ENCODE results near the gene TNKS1BP1. TPM values are rescaled to one million over a fixed set of nuclear protein-coding genes. Genes with fewer than 3 reads are reported as not detected.

Gene TNKS1BP1
- polyA plus RNA-seq, 2 of the 4 experiments (the other 2 are of a cell fraction) = 35.0 to 53.1 TPM

- 26% methylated on average over 6 of the region's 6 CpGs for WGBS (ENCODE audit: missing lambda C conversion rate)
- DNase-seq (ENCODE audit: low read depth in 1 of 2, low spot score in 1 of 2) (peak; percentile 44 to 55), ATAC-seq (peak in 1 of 2 experiments; percentile 2; a peak in 3 of 6 replicates), FAIRE-seq (no peak)
- Histone ChIP-seq H3K27ac (peak overlapping the region; percentile 91 to 99), H3K4me3 (peak overlapping the region; percentile 45), H3K4me1 (peaks cover 53% of the 10 kb centered on the region), H3K9me3 (no peaks in the 10 kb centered on the region), H3K4me2 (peak overlapping the region; percentile 99)
- ChIA-PET CTCF (interaction anchor here (0.8 to 2.6 kb wide), 8 partner anchors 8 to 247 kb away, joined by 3 to 16 read pairs (median 5); partner anchors contain the start of genes P2RX3 and UBE2L6), POLR2A (interaction anchor here (0.6 to 2.9 kb wide), 4 partner anchors 9 to 170 kb away, joined by 5 to 42 read pairs (median 10); partner anchors contain the start of gene SSRP1)
- TF ChIP-seq JUNB (IDR thresholded peaks at IDR 0.05) (no peak), MYC (IDR thresholded peaks at IDR 0.05; ENCODE audit: borderline replicate concordance, low read length) (0 out of 2 replicates have a peak, but pooled peaks have one; percentile 3)
Observed at GRCh38 chr11:57321388-57322255, 3.1 kb downstream of the TNKS1BP1 start.

DNA sequence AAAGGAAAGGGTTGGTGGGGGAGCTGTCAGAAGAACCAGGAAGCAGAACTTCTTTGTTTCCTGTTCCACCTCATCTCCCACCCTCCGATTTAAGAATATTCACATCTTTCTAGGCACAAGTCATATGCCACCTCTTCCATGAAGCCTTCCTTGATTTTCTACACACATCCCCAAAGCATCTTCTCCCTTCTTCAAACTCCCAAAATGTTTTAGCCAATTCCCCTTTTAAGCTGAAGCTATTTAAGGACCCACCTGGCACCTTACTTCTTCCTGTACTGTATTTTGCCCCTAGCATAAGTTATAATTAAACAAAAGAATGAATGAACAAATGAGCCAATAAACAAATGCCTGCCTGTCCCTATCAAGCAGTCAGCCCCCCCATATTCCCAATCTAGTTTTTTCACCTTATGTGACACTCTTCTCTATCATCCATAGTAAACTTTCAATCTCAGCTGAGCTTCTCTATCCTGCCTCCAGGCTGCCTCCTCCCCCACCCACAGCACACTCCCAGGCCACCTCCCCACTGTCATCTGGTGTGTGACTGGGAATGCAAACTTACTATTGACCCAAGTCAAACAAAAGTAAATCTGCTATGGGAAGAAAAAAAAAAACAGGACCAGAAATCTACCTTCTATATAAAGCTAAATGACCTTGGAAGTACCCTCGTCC, 3.9 kb downstream of the TNKS1BP1 start:
- Histone ChIP-seq H3K9me3 (no peaks in the 10 kb centered on the region), H3K4me1 (peaks cover 46% of the 10 kb centered on the region), H3K27ac (peak overlapping the region; percentile 91 to 99), H3K4me3 (peak overlapping the region; percentile 45; the same call in 1 of the 3 replicates), H3K4me2 (peak overlapping the region; percentile 99)
- TF ChIP-seq NFE2L2 (conservative IDR thresholded peaks at IDR 0.05; ENCODE audit: low read length) (no peak), ZFP36 (IDR thresholded peaks at IDR 0.05; ENCODE audit: borderline replicate concordance, partially characterized antibody) (peak; percentile 90)
- DNase-seq (ENCODE audit: low read depth in 1 of 2, low spot score in 1 of 2) = no peak
- FAIRE-seq = no peak
- POLR2A ChIA-PET = interaction anchor here (2.9 kb wide), 1 partner anchor 8 kb away, joined by 42 read pairs; no protein-coding TSS in a partner anchor
- 84% methylated on average over 2 of the region's 2 CpGs for WGBS (ENCODE audit: missing lambda C conversion rate)
- CTCF ChIA-PET = interaction anchor here (0.6 to 2.6 kb wide), 3 partner anchors 9 to 300 kb away, joined by 3 to 16 read pairs (median 3); no protein-coding TSS in a partner anchor
- no peak for ATAC-seq

DNA sequence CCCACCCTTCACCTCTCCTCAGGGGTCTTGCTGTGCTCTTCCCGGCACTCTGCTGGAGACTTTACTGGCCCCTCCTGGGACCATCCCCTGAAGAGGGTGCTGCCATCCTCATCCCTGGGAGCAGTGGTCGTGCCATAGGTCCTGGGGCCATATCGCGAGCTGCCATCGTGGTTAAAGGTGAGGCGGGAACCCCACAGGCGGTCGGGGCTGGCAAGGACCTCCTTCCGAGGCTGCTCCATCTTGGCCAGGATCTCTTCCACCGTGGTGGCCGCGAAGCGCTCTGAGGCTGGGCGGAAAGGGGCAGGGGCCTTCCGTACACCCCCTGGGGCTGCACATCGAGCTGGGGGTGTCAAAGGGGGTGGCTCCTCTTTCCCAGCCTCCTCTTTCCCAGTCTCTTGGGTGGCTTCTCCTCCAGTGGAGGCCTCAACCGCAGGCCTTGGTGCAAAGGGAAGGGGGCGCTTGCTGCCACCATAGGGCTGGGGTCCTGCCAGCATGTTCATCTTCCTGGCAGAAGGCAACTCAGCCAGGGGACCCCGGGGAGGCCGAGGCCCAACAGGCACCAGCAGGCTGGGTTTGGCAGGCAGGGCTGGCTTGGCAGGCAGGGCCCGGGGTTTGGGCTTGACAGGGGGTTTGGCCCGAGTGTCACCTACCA, 4.6 kb downstream of the TNKS1BP1 start:
- FAIRE-seq (no peak), DNase-seq (ENCODE audit: low read depth in 1 of 2, low spot score in 1 of 2) (no peak), ATAC-seq (no peak)
- Histone ChIP-seq H3K4me3 (no peak overlapping the region), H3K4me1 (peaks cover 40% of the 10 kb centered on the region), H3K27ac (peak overlapping the region in 1 of 2 experiments; percentile 24; a peak in 1 of 6 replicates), H3K9me3 (no peaks in the 10 kb centered on the region), H3K4me2 (no peak overlapping the region; the same call in 2 of the 3 replicates)
- ChIA-PET POLR2A (interaction anchor here (2.9 kb wide), 1 partner anchor 8 kb away, joined by 42 read pairs; no protein-coding TSS in a partner anchor), CTCF (interaction anchor here (0.6 kb wide), 1 partner anchor 301 kb away, joined by 3 read pairs; no protein-coding TSS in a partner anchor)
- WGBS (ENCODE audit: missing lambda C conversion rate) = 93% methylated on average over 21 of the region's 22 CpGs
- TF ChIP-seq MAX (IDR thresholded peaks at IDR 0.05) (no peak), SMC3 (IDR thresholded peaks at IDR 0.05) (no peak), HOXA7 (CRISPR knock-in tag; IDR thresholded peaks at IDR 0.05) (no peak), RFX5 (IDR thresholded peaks at IDR 0.05) (no peak), NPAS2 (CRISPR knock-in tag; IDR thresholded peaks at IDR 0.05; ENCODE audit: borderline replicate concordance) (no peak), HOXB5 (CRISPR knock-in tag; IDR thresholded peaks at IDR 0.05) (no peak), HES2 (IDR thresholded peaks at IDR 0.05) (no peak), ATOH8 (CRISPR knock-in tag; IDR thresholded peaks at IDR 0.05; ENCODE audit: low read depth) (no peak), NFE2L2 (conservative IDR thresholded peaks at IDR 0.05; ENCODE audit: low read length) (no peak), POLR2AphosphoS2 (conservative IDR thresholded peaks at IDR 0.05; ENCODE audit: low read length) (no peak), EP300 (IDR thresholded peaks at IDR 0.05) (no peak), CHD2 (IDR thresholded peaks at IDR 0.05; ENCODE audit: low read length, partially characterized antibody) (no peak), MAFK (IDR thresholded peaks at IDR 0.05; ENCODE audit: partially characterized antibody) (no peak), KDM1A (IDR thresholded peaks at IDR 0.05; ENCODE audit: low read depth) (no peak), NR3C1 (IDR thresholded peaks at IDR 0.05) (no peak)
- TF ChIP-seq, protein P1, sequence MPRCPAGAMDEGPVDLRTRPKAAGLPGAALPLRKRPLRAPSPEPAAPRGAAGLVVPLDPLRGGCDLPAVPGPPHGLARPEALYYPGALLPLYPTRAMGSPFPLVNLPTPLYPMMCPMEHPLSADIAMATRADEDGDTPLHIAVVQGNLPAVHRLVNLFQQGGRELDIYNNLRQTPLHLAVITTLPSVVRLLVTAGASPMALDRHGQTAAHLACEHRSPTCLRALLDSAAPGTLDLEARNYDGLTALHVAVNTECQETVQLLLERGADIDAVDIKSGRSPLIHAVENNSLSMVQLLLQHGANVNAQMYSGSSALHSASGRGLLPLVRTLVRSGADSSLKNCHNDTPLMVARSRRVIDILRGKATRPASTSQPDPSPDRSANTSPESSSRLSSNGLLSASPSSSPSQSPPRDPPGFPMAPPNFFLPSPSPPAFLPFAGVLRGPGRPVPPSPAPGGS (IDR thresholded peaks at IDR 0.05) = no peak
- TF ChIP-seq, protein P2, sequence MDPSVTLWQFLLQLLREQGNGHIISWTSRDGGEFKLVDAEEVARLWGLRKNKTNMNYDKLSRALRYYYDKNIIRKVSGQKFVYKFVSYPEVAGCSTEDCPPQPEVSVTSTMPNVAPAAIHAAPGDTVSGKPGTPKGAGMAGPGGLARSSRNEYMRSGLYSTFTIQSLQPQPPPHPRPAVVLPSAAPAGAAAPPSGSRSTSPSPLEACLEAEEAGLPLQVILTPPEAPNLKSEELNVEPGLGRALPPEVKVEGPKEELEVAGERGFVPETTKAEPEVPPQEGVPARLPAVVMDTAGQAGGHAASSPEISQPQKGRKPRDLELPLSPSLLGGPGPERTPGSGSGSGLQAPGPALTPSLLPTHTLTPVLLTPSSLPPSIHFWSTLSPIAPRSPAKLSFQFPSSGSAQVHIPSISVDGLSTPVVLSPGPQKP (IDR thresholded peaks at IDR 0.05; ENCODE audit: low read depth, low read length) = no peak
- TF ChIP-seq, protein P3, sequence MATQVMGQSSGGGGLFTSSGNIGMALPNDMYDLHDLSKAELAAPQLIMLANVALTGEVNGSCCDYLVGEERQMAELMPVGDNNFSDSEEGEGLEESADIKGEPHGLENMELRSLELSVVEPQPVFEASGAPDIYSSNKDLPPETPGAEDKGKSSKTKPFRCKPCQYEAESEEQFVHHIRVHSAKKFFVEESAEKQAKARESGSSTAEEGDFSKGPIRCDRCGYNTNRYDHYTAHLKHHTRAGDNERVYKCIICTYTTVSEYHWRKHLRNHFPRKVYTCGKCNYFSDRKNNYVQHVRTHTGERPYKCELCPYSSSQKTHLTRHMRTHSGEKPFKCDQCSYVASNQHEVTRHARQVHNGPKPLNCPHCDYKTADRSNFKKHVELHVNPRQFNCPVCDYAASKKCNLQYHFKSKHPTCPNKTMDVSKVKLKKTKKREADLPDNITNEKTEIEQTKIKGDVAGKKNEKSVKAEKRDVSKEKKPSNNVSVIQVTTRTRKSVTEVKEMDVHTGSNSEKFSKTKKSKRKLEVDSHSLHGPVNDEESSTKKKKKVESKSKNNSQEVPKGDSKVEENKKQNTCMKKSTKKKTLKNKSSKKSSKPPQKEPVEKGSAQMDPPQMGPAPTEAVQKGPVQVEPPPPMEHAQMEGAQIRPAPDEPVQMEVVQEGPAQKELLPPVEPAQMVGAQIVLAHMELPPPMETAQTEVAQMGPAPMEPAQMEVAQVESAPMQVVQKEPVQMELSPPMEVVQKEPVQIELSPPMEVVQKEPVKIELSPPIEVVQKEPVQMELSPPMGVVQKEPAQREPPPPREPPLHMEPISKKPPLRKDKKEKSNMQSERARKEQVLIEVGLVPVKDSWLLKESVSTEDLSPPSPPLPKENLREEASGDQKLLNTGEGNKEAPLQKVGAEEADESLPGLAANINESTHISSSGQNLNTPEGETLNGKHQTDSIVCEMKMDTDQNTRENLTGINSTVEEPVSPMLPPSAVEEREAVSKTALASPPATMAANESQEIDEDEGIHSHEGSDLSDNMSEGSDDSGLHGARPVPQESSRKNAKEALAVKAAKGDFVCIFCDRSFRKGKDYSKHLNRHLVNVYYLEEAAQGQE (IDR thresholded peaks at IDR 0.05) = no peak

All from A549 (cell line).